Astrocyte (in vitro differentiated cells and primary cell): ENCODE measurements around the gene AAMP.

Source experiments
- EZH2 ChIP-seq: IDR thresholded peaks from 2 replicates; pipeline ENCODE4 v1.6.1; 2012; ENCODE audit warnings: mild to moderate bottlenecking, low read length, inconsistent platforms; ENCODE audit not compliant: insufficient read depth
- TF ChIP-seq, protein P1 (sequence below): IDR thresholded peaks from 2 replicates; pipeline ENCODE4 v1.5.1; 2011; ENCODE audit warnings: low read depth, mild to moderate bottlenecking, inconsistent platforms, low read length, moderate library complexity; ENCODE audit not compliant: insufficient read depth

DNA sequence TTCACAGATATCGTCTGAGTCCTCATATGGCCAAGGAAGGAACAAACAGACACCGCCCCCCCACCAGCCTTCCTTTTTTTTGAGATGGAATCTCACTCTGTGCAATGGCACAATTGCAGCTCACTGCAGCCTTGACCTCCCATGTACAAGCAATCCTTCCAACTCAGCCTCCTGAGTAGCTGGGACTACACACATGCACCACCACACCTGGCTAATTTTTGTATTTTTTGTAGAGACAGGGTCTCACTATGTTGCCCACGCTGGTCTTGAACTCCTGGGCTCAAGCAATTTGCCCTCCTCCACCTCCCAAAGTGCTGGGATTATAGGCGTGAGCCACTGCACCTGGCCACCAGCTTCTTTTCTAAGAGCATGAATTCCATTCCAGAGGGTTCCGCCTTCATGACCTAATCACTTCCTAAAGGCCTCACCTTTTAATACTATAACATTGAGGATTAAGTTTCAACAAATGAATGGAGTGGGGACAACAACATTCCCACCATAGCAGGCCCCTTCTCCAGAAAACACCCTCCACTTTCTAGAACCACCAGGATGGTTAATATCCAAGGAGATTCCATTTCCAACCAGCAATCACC lies 24.6 kb upstream of the AAMP start:
- TF ChIP-seq, protein P1, sequence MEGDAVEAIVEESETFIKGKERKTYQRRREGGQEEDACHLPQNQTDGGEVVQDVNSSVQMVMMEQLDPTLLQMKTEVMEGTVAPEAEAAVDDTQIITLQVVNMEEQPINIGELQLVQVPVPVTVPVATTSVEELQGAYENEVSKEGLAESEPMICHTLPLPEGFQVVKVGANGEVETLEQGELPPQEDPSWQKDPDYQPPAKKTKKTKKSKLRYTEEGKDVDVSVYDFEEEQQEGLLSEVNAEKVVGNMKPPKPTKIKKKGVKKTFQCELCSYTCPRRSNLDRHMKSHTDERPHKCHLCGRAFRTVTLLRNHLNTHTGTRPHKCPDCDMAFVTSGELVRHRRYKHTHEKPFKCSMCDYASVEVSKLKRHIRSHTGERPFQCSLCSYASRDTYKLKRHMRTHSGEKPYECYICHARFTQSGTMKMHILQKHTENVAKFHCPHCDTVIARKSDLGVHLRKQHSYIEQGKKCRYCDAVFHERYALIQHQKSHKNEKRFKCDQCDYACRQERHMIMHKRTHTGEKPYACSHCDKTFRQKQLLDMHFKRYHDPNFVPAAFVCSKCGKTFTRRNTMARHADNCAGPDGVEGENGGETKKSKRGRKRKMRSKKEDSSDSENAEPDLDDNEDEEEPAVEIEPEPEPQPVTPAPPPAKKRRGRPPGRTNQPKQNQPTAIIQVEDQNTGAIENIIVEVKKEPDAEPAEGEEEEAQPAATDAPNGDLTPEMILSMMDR = no peak
- TF ChIP-seq EZH2 = no peak
